Thoracic aorta (tissue), 2 donors: ENCODE data around the gene TAX1BP1. TPM values are rescaled to one million over a fixed set of nuclear protein-coding genes. Genes with fewer than 3 reads are reported as not detected.

Source experiments
- total RNA-seq, 2 donors: library from RNA; depleted of rRNA; stranded (reverse); fragments of >200 nt; gene quantifications; one replicate each; pipeline versions ENCODE4 v1.1.0 to v1.2.3, GENCODE V29; 2016

TAX1BP1 gene
- total RNA-seq, 2 donors from 2014 or later, result 91.4 to 120 TPM

Other genes with a start within 250 kb of the TAX1BP1 start
- gene HIBADH, start 77.3 kb upstream of the TAX1BP1 start, total RNA-seq, result 10 to 100 TPM; 21.7 to 30.7 TPM